NCI-H2171 treated with DMSO at 0.1 percent for 48 hours (cell line): ENCODE measurements around the gene CCDC198.

Experiments used
- DNase-seq: peaks from one replicate; lab custom pipeline; 2025; lab: John Stamatoyannopoulos, UW

The CCDC198 gene

GRCh38 chr14:57493467-57494181 is at the start of gene CCDC198:
TSS of gene CCDC198 (minus strand) at chr14:57493857. CDS start at chr14:57493715, 142 bp downstream.
- no peak for DNase-seq

GRCh38 chr14:57533214-57533613 is 39.6 kb upstream of the CCDC198 start:
- DNase-seq: peak; percentile 44

- no peak for DNase-seq
Observed at GRCh38 chr14:57530571-57530970, 36.9 kb upstream of the CCDC198 start.

- no peak for DNase-seq
Observed at GRCh38 chr14:57526942-57527341, 33.3 kb upstream of the CCDC198 start.

GRCh38 chr14:57519043-57519442 is 25.4 kb upstream of the CCDC198 start:
- DNase-seq: no peak

- peak; percentile 97 for DNase-seq
Observed at GRCh38 chr14:57512220-57512619, 18.6 kb upstream of the CCDC198 start.

- DNase-seq: peak; percentile 94
Observed at GRCh38 chr14:57508756-57509155, 15.1 kb upstream of the CCDC198 start.

- peak; percentile 98 for DNase-seq
Observed at GRCh38 chr14:57502586-57503254, 9.1 kb upstream of the CCDC198 start.

GRCh38 chr14:57501039-57501557 is 7.4 kb upstream of the CCDC198 start:
- DNase-seq: no peak

- DNase-seq: no peak
Observed at GRCh38 chr14:57498659-57499058, 5.0 kb upstream of the CCDC198 start.

- no peak for DNase-seq
Observed at GRCh38 chr14:57498035-57498434, 4.4 kb upstream of the CCDC198 start.

GRCh38 chr14:57495416-57495815 is 1.8 kb upstream of the CCDC198 start:
- DNase-seq: no peak

- DNase-seq: peak; percentile 18
Observed at GRCh38 chr14:57492859-57493258, 798 bp downstream of the CCDC198 start.

- no peak for DNase-seq
Observed at GRCh38 chr14:57491640-57492039, 2.0 kb downstream of the CCDC198 start.

- no peak for DNase-seq
Observed at GRCh38 chr14:57487771-57488170, 5.9 kb downstream of the CCDC198 start.

- peak; percentile 91 for DNase-seq
Observed at GRCh38 chr14:57486767-57487379, 6.8 kb downstream of the CCDC198 start.

GRCh38 chr14:57485635-57486034 is 8.0 kb downstream of the CCDC198 start:
- no peak for DNase-seq

- no peak for DNase-seq
Observed at GRCh38 chr14:57482120-57482519, 11.5 kb downstream of the CCDC198 start.

GRCh38 chr14:57480051-57480450 is 13.6 kb downstream of the CCDC198 start:
- no peak for DNase-seq

- no peak for DNase-seq
Observed at GRCh38 chr14:57479197-57479596, 14.5 kb downstream of the CCDC198 start.

- no peak for DNase-seq
Observed at GRCh38 chr14:57478050-57478449, 15.6 kb downstream of the CCDC198 start.

- no peak for DNase-seq
Observed at GRCh38 chr14:57470909-57471308, 22.7 kb downstream of the CCDC198 start.
